Measurements from ENCODE around the gene ANXA6. TPM values are rescaled to one million over a fixed set of nuclear protein-coding genes. Genes with fewer than 3 reads are reported as not detected.

ANXA6 gene
- total and polyA plus RNA-seq, 9 of the 15 experiments (the other 6 are each of a cell fraction or from before 2014, with no cell fraction given), result 0.70 to 13.2 (median 8.3) TPM

DNA sequence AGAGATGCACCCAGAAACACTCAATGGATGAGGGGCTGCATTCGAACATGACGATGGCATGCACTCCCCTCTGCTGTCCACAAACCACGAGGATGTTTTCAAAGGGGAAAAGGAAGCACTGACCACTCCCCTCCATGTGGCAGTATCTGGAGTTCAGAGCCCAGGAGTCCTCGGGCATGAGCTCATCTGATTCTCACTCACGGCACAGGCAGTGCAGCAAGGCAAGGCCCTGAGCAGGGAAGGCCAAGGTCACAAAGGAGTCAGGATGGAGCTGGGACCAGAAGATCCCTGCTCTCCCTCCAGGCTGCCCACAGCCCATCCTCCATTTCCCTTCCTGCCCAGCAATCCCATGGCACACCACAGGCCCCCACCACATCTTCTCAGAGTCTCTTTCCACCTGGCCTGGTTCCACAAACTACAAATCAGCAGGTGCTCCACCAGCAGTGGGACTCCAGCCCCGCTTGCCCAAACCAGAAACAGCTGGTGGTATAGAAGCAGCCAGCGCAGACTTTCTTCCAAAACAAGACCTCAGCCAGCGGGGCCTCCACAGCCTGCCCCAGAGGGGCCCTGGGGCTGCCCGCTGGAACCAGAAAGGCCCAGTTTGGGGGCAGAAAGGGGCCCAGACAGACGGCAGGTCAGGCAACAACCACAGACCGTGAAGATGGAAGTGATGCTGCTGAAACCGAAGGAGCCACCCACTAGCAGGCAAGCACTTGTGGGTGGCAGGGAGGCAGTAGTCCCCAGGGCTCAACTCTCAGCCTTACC lies 89.0 kb downstream of the ANXA6 start:
- Histone ChIP-seq H3K4me1 (replicated peaks in 1 of 2; ENCODE audit: control insufficient read depth in 2 of 2, insufficient read depth in 2 of 2, low read length in 2 of 2) (peaks cover 2 to 11% of the 10 kb centered on the region in 2 experiments; a peak in 4 of 5 replicates), H3K27me3 (ENCODE audit: control insufficient read depth in 2 of 2, insufficient read depth in 2 of 2, low read length in 2 of 2) (no peaks in the 10 kb centered on the region; a peak in 1 of 5 replicates), H4K20me1 (replicated peaks; ENCODE audit: control insufficient read depth, insufficient read depth, low read length) (peaks cover 47% of the 10 kb centered on the region), H3K4me3 (no peak overlapping the region), H3K4me2 (ENCODE audit: insufficient read depth, low read length) (no peak overlapping the region), H3K27ac (ENCODE audit: extremely low read depth, low read depth, low read length) (no peak overlapping the region), H3K79me2 (ENCODE audit: control insufficient read depth, insufficient read depth, low read length) (peaks cover 53% of the 10 kb centered on the region), H3K36me3 (ENCODE audit: control insufficient read depth, insufficient read depth, low read length) (peaks cover 30% of the 10 kb centered on the region), H3K9me1 (ENCODE audit: control insufficient read depth, insufficient read depth, low read length) (peaks cover 12% of the 10 kb centered on the region), H3K9ac (ENCODE audit: insufficient read depth in 1 of 2, low read depth in 2 of 2, low read length in 2 of 2) (0 out of 4 replicates have a peak overlapping the region, but pooled peaks of 1 of the 2 experiments have one; percentile 23), H3K9me3 (replicated peaks; ENCODE audit: control insufficient read depth, insufficient read depth, low read depth, low read length) (no peaks in the 10 kb centered on the region), H2AFZ (ENCODE audit: low read depth, low read length) (no peak overlapping the region)
- ChIA-PET CTCF (ENCODE audit: low intra/inter-chr PET ratio) (no interaction called here), POLR2A (interaction anchor here (0.7 to 2.7 kb wide), 2 partner anchors 11 to 15 kb away, joined by 4 to 12 read pairs; no protein-coding TSS in a partner anchor)
- no peak for DNase-seq (ENCODE audit: extremely low read depth in 1 of 4, low spot score in 3 of 4)
- TF ChIP-seq KDM1A (IDR thresholded peaks at IDR 0.05), result no peak
- TF ChIP-seq, protein P1, sequence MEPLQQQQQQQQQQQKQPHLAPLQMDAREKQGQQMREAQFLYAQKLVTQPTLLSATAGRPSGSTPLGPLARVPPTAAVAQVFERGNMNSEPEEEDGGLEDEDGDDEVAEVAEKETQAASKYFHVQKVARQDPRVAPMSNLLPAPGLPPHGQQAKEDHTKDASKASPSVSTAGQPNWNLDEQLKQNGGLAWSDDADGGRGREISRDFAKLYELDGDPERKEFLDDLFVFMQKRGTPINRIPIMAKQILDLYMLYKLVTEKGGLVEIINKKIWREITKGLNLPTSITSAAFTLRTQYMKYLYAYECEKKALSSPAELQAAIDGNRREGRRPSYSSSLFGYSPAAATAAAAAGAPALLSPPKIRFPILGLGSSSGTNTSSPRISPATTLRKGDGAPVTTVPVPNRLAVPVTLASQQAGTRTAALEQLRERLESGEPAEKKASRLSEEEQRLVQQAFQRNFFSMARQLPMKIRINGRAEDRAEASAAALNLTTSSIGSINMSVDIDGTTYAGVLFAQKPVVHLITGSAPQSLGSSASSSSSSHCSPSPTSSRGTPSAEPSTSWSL (CRISPR knock-in tag; IDR thresholded peaks at IDR 0.05; ENCODE audit: borderline replicate concordance), result no peak
- TF ChIP-seq MTA3 (IDR thresholded peaks at IDR 0.05; ENCODE audit: borderline replicate concordance), result no peak
- TF ChIP-seq, protein P2, sequence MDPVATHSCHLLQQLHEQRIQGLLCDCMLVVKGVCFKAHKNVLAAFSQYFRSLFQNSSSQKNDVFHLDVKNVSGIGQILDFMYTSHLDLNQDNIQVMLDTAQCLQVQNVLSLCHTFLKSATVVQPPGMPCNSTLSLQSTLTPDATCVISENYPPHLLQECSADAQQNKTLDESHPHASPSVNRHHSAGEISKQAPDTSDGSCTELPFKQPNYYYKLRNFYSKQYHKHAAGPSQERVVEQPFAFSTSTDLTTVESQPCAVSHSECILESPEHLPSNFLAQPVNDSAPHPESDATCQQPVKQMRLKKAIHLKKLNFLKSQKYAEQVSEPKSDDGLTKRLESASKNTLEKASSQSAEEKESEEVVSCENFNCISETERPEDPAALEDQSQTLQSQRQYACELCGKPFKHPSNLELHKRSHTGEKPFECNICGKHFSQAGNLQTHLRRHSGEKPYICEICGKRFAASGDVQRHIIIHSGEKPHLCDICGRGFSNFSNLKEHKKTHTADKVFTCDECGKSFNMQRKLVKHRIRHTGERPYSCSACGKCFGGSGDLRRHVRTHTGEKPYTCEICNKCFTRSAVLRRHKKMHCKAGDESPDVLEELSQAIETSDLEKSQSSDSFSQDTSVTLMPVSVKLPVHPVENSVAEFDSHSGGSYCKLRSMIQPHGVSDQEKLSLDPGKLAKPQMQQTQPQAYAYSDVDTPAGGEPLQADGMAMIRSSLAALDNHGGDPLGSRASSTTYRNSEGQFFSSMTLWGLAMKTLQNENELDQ (CRISPR knock-in tag; IDR thresholded peaks at IDR 0.05; ENCODE audit: borderline replicate concordance), result no peak
- TF ChIP-seq, protein P3, sequence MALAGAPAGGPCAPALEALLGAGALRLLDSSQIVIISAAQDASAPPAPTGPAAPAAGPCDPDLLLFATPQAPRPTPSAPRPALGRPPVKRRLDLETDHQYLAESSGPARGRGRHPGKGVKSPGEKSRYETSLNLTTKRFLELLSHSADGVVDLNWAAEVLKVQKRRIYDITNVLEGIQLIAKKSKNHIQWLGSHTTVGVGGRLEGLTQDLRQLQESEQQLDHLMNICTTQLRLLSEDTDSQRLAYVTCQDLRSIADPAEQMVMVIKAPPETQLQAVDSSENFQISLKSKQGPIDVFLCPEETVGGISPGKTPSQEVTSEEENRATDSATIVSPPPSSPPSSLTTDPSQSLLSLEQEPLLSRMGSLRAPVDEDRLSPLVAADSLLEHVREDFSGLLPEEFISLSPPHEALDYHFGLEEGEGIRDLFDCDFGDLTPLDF (CRISPR knock-in tag; IDR thresholded peaks at IDR 0.05), result no peak
- no peak for TF ChIP-seq DDX20 (tag; IDR thresholded peaks at IDR 0.05; ENCODE audit: low read depth)
- no peak for TF ChIP-seq GTF2F1 (IDR thresholded peaks at IDR 0.05; ENCODE audit: low read depth, low read length)
- TF ChIP-seq PRPF4 (IDR thresholded peaks at IDR 0.05; ENCODE audit: insufficient read depth, low read depth, low read length, poor library complexity, severe bottlenecking), result no peak
- TF ChIP-seq HOXB6 (CRISPR knock-in tag; IDR thresholded peaks at IDR 0.05; ENCODE audit: borderline replicate concordance), result no peak
- ATAC-seq, result no peak
- intact Hi-C loops (cut with micrococcal nuclease) (no loop called here), in situ Hi-C loops (cut with MboI) (no loop called here)
- WGBS (ENCODE audit: insufficient coverage, low coverage, missing lambda C conversion rate), result 64% methylated on average over 12 of the region's 12 CpGs
- no TSS peak for BruUV-seq (replicated peaks)
- no peak for FAIRE-seq
